ENCODE data around the gene BCR. TPM values are rescaled to one million over a fixed set of nuclear protein-coding genes. Genes with fewer than 3 reads are reported as not detected.

The BCR gene
- polyA plus RNA-seq, 1 donor from 2014 or later = 57.5 TPM

GRCh38 chr22:23280356-23281052 is 100.2 kb downstream of the BCR start:
- TF ChIP-seq CTCF (IDR thresholded peaks at IDR 0.05; ENCODE audit: poor library complexity, severe bottlenecking) (no peak), EP300 (conservative IDR thresholded peaks at IDR 0.05; ENCODE audit: poor library complexity, severe bottlenecking) (no peak), TAF1 (IDR thresholded peaks at IDR 0.05; ENCODE audit: low read depth) (no peak), MXI1 (conservative IDR thresholded peaks at IDR 0.05; ENCODE audit: poor library complexity, severe bottlenecking) (no peak), RAD21 (conservative IDR thresholded peaks at IDR 0.05) (no peak), SMC3 (conservative IDR thresholded peaks at IDR 0.05; ENCODE audit: poor library complexity) (no peak), POLR2AphosphoS5 (IDR thresholded peaks at IDR 0.05) (no peak), EZH2 (IDR thresholded peaks at IDR 0.05; ENCODE audit: borderline replicate concordance, insufficient read depth, low read length, poor library complexity, severe bottlenecking) (no peak)
- TF ChIP-seq, protein P1, sequence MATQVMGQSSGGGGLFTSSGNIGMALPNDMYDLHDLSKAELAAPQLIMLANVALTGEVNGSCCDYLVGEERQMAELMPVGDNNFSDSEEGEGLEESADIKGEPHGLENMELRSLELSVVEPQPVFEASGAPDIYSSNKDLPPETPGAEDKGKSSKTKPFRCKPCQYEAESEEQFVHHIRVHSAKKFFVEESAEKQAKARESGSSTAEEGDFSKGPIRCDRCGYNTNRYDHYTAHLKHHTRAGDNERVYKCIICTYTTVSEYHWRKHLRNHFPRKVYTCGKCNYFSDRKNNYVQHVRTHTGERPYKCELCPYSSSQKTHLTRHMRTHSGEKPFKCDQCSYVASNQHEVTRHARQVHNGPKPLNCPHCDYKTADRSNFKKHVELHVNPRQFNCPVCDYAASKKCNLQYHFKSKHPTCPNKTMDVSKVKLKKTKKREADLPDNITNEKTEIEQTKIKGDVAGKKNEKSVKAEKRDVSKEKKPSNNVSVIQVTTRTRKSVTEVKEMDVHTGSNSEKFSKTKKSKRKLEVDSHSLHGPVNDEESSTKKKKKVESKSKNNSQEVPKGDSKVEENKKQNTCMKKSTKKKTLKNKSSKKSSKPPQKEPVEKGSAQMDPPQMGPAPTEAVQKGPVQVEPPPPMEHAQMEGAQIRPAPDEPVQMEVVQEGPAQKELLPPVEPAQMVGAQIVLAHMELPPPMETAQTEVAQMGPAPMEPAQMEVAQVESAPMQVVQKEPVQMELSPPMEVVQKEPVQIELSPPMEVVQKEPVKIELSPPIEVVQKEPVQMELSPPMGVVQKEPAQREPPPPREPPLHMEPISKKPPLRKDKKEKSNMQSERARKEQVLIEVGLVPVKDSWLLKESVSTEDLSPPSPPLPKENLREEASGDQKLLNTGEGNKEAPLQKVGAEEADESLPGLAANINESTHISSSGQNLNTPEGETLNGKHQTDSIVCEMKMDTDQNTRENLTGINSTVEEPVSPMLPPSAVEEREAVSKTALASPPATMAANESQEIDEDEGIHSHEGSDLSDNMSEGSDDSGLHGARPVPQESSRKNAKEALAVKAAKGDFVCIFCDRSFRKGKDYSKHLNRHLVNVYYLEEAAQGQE (IDR thresholded peaks at IDR 0.05; ENCODE audit: borderline replicate concordance) = no peak
- H3K36me3 ChIP-seq (ENCODE audit: insufficient read depth, low read length) = no peaks in the 10 kb centered on the region
- H3K4me3 ChIP-seq (ENCODE audit: low read length) = no peak overlapping the region
- H3K27me3 ChIP-seq (ENCODE audit: insufficient read depth, low read depth, low read length) = no peaks in the 10 kb centered on the region
- no peaks in the 10 kb centered on the region for H3K79me2 ChIP-seq (replicated peaks; ENCODE audit: insufficient read depth, low read length)
- no peak overlapping the region for H3K27ac ChIP-seq (ENCODE audit: low read length)
- no peaks in the 10 kb centered on the region for H3K9me3 ChIP-seq (ENCODE audit: low read length)
- no peak overlapping the region for H3K9ac ChIP-seq (ENCODE audit: low read length)
- no peak overlapping the region for H3K4me2 ChIP-seq (ENCODE audit: low read length)
- H2AFZ ChIP-seq (ENCODE audit: low read depth, low read length) = no peak overlapping the region
- no peaks in the 10 kb centered on the region for H4K20me1 ChIP-seq (ENCODE audit: insufficient read depth)
- no peaks in the 10 kb centered on the region for H3K9me2 ChIP-seq (ENCODE audit: insufficient read depth, low read length)
- no peaks in the 10 kb centered on the region for H3F3A ChIP-seq (ENCODE audit: insufficient read depth, low read length, poor library complexity, severe bottlenecking)

DNA sequence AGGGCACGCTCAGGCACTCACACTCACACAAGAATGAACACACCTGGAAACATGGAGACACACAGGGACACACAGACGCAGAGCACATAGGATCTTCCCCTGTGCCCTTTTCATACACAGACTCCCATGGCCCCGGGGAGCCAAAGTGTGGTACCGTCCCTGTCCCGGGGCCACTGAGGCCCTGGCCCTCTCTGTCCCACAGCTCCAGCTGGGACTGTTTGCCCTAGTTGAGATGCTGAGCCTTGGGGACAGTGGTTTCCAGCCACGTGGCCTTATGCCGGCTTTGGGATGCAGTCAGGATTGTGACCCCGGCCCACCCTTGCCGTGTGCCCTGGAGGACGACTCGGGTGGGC is 100.7 kb downstream of the BCR start:
- Histone ChIP-seq H3K9me3 (ENCODE audit: low read length) (no peaks in the 10 kb centered on the region), H3F3A (ENCODE audit: insufficient read depth, low read length, poor library complexity, severe bottlenecking) (no peaks in the 10 kb centered on the region), H4K20me1 (ENCODE audit: insufficient read depth) (no peaks in the 10 kb centered on the region), H3K27ac (ENCODE audit: low read length) (no peak overlapping the region), H3K36me3 (ENCODE audit: insufficient read depth, low read length) (no peaks in the 10 kb centered on the region), H3K4me2 (ENCODE audit: low read length) (no peak overlapping the region), H3K9ac (ENCODE audit: low read length) (no peak overlapping the region), H2AFZ (ENCODE audit: low read depth, low read length) (no peak overlapping the region), H3K4me3 (ENCODE audit: low read length) (no peak overlapping the region), H3K79me2 (replicated peaks; ENCODE audit: insufficient read depth, low read length) (no peaks in the 10 kb centered on the region), H3K27me3 (ENCODE audit: insufficient read depth, low read depth, low read length) (no peaks in the 10 kb centered on the region), H3K9me2 (ENCODE audit: insufficient read depth, low read length) (no peaks in the 10 kb centered on the region)
- no peak for TF ChIP-seq EP300 (conservative IDR thresholded peaks at IDR 0.05; ENCODE audit: poor library complexity, severe bottlenecking)
- TF ChIP-seq, protein P1 (IDR thresholded peaks at IDR 0.05; ENCODE audit: borderline replicate concordance) = no peak
- TF ChIP-seq EZH2 (IDR thresholded peaks at IDR 0.05; ENCODE audit: borderline replicate concordance, insufficient read depth, low read length, poor library complexity, severe bottlenecking) = no peak
- TF ChIP-seq RAD21 (conservative IDR thresholded peaks at IDR 0.05) = no peak
- TF ChIP-seq MXI1 (conservative IDR thresholded peaks at IDR 0.05; ENCODE audit: poor library complexity, severe bottlenecking) = no peak
- TF ChIP-seq SMC3 (conservative IDR thresholded peaks at IDR 0.05; ENCODE audit: poor library complexity) = no peak
- TF ChIP-seq POLR2AphosphoS5 (IDR thresholded peaks at IDR 0.05) = no peak
- no peak for TF ChIP-seq TAF1 (IDR thresholded peaks at IDR 0.05; ENCODE audit: low read depth)
- no peak for TF ChIP-seq CTCF (IDR thresholded peaks at IDR 0.05; ENCODE audit: poor library complexity, severe bottlenecking)
